H1 (cell line): ENCODE data around the gene OR8B4. TPM values are rescaled to one million over a fixed set of nuclear protein-coding genes. Genes with fewer than 3 reads are reported as not detected.

ENCODE experiments used
- CTCF ChIA-PET: fragments of 300-600 bp; sonication (Branson Sonifier 250); formaldehyde crosslinking; loops from one replicate; lab custom pipeline; 2021; ENCODE audit not compliant: partially characterized antibody; lab: Charles Lee
- POLR2A ChIA-PET: fragments of 300-600 bp; sonication (Branson Sonifier 250); formaldehyde crosslinking; loops from one replicate; lab custom pipeline; 2021; ENCODE audit warnings: inconsistent platforms; ENCODE audit not compliant: partially characterized antibody; lab: Charles Lee
- DNase-seq, 2 experiments: peaks; one replicate each; pipeline versions ENCODE4 v3.0.0 to v3.0.0-alpha.2; 2010 to 2022; ENCODE audit warnings: low spot score in 2 of 2, low read depth in 1 of 2, mixed read lengths in 1 of 2
- FAIRE-seq: peaks from 2 replicates; lab custom pipeline; 2011; peaks lifted over from hg19 to GRCh38; lab: Jason Lieb, UNC
- H2AFZ ChIP-seq: 2 replicates; pipeline ENCODE4 v1.8.1; 2012; ENCODE audit warnings: low read length, inconsistent platforms
- H2AK5ac ChIP-seq: 2 replicates; pipeline ENCODE4 v1.6.1; 2013; ENCODE audit warnings: low read depth, low read length
- H2BK120ac ChIP-seq: replicated peaks from 2 replicates; pipeline ENCODE3; 2013; ENCODE audit warnings: low read depth, low read length, inconsistent platforms
- H2BK12ac ChIP-seq: 2 replicates; pipeline ENCODE4 v1.6.1; 2013; ENCODE audit warnings: low read depth, low read length
- H2BK15ac ChIP-seq: 2 replicates; pipeline ENCODE4 v1.6.1; 2013; ENCODE audit warnings: low read length
- H2BK20ac ChIP-seq: 2 replicates; pipeline ENCODE4 v1.6.1; 2013; ENCODE audit warnings: low read length
- H2BK5ac ChIP-seq: 2 replicates; pipeline ENCODE4 v1.6.1; 2013; ENCODE audit warnings: low read depth, low read length
- H3K14ac ChIP-seq: 2 replicates; pipeline ENCODE4 v1.6.1; 2013; ENCODE audit warnings: inconsistent platforms; ENCODE audit not compliant: insufficient read length
- H3K18ac ChIP-seq: 2 replicates; pipeline ENCODE4 v1.6.1; 2013; ENCODE audit warnings: low read length; ENCODE audit errors: extremely low read depth
- H3K23ac ChIP-seq: 2 replicates; pipeline ENCODE4 v1.6.1; 2013; ENCODE audit warnings: inconsistent platforms; ENCODE audit not compliant: insufficient read length
- H3K23me2 ChIP-seq: 2 replicates; pipeline ENCODE4 v1.6.1; 2013; ENCODE audit warnings: low read depth, low read length
- H3K27ac ChIP-seq: 2 replicates; pipeline ENCODE4 v1.6.1; 2011; ENCODE audit warnings: low read depth, low read length, inconsistent platforms
- H3K27me3 ChIP-seq, 4 experiments: replicated peaks in 1 of 4; 1 replicate in 1 of 4; 2 replicates in 3 of 4; pipeline versions ENCODE4 v1.6.1 to v1.8.1; 2011 to 2013; ENCODE audit warnings: low read length in 3 of 4, mild to moderate bottlenecking in 3 of 4, inconsistent platforms in 2 of 4, mixed read lengths in 2 of 4, moderate library complexity in 1 of 4; ENCODE audit not compliant: control insufficient read depth in 3 of 4, insufficient read depth in 3 of 4; ENCODE audit errors: extremely low read depth in 1 of 4
- H3K36me3 ChIP-seq, 4 experiments: 2 replicates each; pipeline versions ENCODE4 v1.6.1 to v1.8.1; 2011 to 2013; ENCODE audit warnings: mild to moderate bottlenecking in 4 of 4, low read length in 3 of 4, moderate library complexity in 2 of 4, control low read depth in 1 of 4, inconsistent platforms in 1 of 4; ENCODE audit not compliant: insufficient read depth in 4 of 4, control insufficient read depth in 2 of 4
- H3K4ac ChIP-seq: replicated peaks from 2 replicates; pipeline ENCODE3; 2013; ENCODE audit warnings: low read length, low read depth, mixed read lengths, inconsistent platforms; ENCODE audit not compliant: insufficient read length
- H3K4me1 ChIP-seq, 4 experiments: replicated peaks in 1 of 4; 1 replicate in 1 of 4; 2 replicates in 3 of 4; pipeline versions ENCODE4 v1.6.1 to v1.8.1; 2011 to 2013; ENCODE audit warnings: low read length in 3 of 4, inconsistent platforms in 2 of 4, mixed read lengths in 1 of 4; ENCODE audit not compliant: insufficient read depth in 4 of 4, control insufficient read depth in 3 of 4
- H3K4me2 ChIP-seq, 2 experiments: 2 replicates each; pipeline versions ENCODE4 v1.6.1 to v1.8.1; 2011 to 2013; ENCODE audit warnings: low read depth in 2 of 2, low read length in 2 of 2, control low read depth in 1 of 2, inconsistent platforms in 1 of 2, mild to moderate bottlenecking in 1 of 2; ENCODE audit not compliant: insufficient read depth in 1 of 2
- H3K4me3 ChIP-seq, 4 experiments: fragments of 200-600, 300-600 bp in 1 of 4; sonication (generic), shearing (Covaris generic), sonication (Bioruptor Twin) in 1 of 4; 2 replicates each; pipeline versions ENCODE4 v1.5.1 to v1.8.1; 2011 to 2016; ENCODE audit warnings: low read length in 4 of 4, low read depth in 3 of 4, control low read depth in 2 of 4, inconsistent platforms in 2 of 4, mild to moderate bottlenecking in 2 of 4, mixed read lengths in 1 of 4, moderate library complexity in 1 of 4; ENCODE audit not compliant: insufficient read depth in 2 of 4; ENCODE audit errors: extremely low read depth in 1 of 4
- H3K56ac ChIP-seq: replicated peaks from 2 replicates; pipeline ENCODE3; 2013; ENCODE audit warnings: low read depth, mild to moderate bottlenecking, mixed read lengths, low read length, inconsistent platforms; ENCODE audit not compliant: insufficient read length
- H3K79me1 ChIP-seq: 2 replicates; pipeline ENCODE4 v1.6.1; 2013; ENCODE audit warnings: low read depth, low read length, control low read depth
- H3K79me2 ChIP-seq, 2 experiments: 2 replicates each; pipeline versions ENCODE4 v1.6.1 to v1.8.1; 2012 to 2013; ENCODE audit warnings: low read length in 2 of 2, mild to moderate bottlenecking in 2 of 2, inconsistent platforms in 1 of 2; ENCODE audit not compliant: insufficient read depth in 2 of 2, control insufficient read depth in 1 of 2
- H3K9ac ChIP-seq, 4 experiments: replicated peaks in 1 of 4; 1 replicate in 1 of 4; 2 replicates in 3 of 4; pipeline versions ENCODE4 v1.6.1 to v1.8.1; 2011 to 2013; ENCODE audit warnings: low read depth in 3 of 4, low read length in 3 of 4, control low read depth in 2 of 4, mild to moderate bottlenecking in 2 of 4, moderate library complexity in 2 of 4, inconsistent platforms in 1 of 4; ENCODE audit errors: extremely low read depth in 1 of 4
- H3K9me3 ChIP-seq, 2 experiments: 2 replicates each; pipeline versions ENCODE4 v1.6.1 to v1.8.1; 2012 to 2013; ENCODE audit warnings: mild to moderate bottlenecking in 2 of 2, moderate library complexity in 2 of 2, control low read depth in 1 of 2, inconsistent platforms in 1 of 2, low read depth in 1 of 2, low read length in 1 of 2, mixed read lengths in 1 of 2; ENCODE audit not compliant: insufficient read depth in 2 of 2
- H4K20me1 ChIP-seq, 2 experiments: replicated peaks in 1 of 2; 2 replicates each; pipeline versions ENCODE3 to v1.8.1; 2011 to 2013; ENCODE audit warnings: inconsistent platforms in 2 of 2, low read length in 2 of 2, mild to moderate bottlenecking in 1 of 2; ENCODE audit not compliant: insufficient read depth in 2 of 2, control insufficient read depth in 1 of 2
- H4K5ac ChIP-seq: 2 replicates; pipeline ENCODE4 v1.6.1; 2013; ENCODE audit warnings: low read length, low read depth, mixed read lengths, inconsistent platforms; ENCODE audit not compliant: insufficient read length
- H4K8ac ChIP-seq: 2 replicates; pipeline ENCODE4 v1.8.0; 2013; ENCODE audit warnings: mild to moderate bottlenecking, moderate library complexity, low read length, inconsistent platforms; ENCODE audit not compliant: insufficient read depth; ENCODE audit errors: extremely low read depth
- H4K91ac ChIP-seq: replicated peaks from 2 replicates; pipeline ENCODE3; 2013; ENCODE audit warnings: low read length, mixed read lengths, inconsistent platforms; ENCODE audit not compliant: insufficient read length
- BACH1 ChIP-seq: IDR thresholded peaks from 2 replicates; pipeline ENCODE4 v1.6.1; 2012; ENCODE audit warnings: low read length, improper control_type of control experiment
- CBX8 ChIP-seq: fragments of 300-800, 300-1000 bp; sonication (generic); IDR thresholded peaks from 2 replicates; pipeline ENCODE4 v1.7.1; 2016; ENCODE audit warnings: low read depth, low read length, borderline replicate concordance
- CHD2 ChIP-seq: IDR thresholded peaks from 2 replicates; pipeline ENCODE4 v1.6.1; 2012; ENCODE audit warnings: low read length, improper control_type of control experiment
- CTBP2 ChIP-seq: IDR thresholded peaks from 2 replicates; pipeline ENCODE4 v1.7.0; 2011; ENCODE audit warnings: borderline replicate concordance, mild to moderate bottlenecking, moderate library complexity, mixed read lengths, low read length; ENCODE audit not compliant: insufficient read depth, insufficient read length
- JUND ChIP-seq: IDR thresholded peaks from 2 replicates; pipeline ENCODE4 v1.6.1; 2011; ENCODE audit warnings: mild to moderate bottlenecking, improper control_type of control experiment, low read length
- KDM4A ChIP-seq: IDR thresholded peaks from one replicate; pipeline ENCODE4 v1.7.1; 2012; ENCODE audit warnings: low read depth, mild to moderate bottlenecking, moderate library complexity, low read length, inconsistent platforms; ENCODE audit not compliant: severe bottlenecking
- NANOG ChIP-seq: IDR thresholded peaks from 2 replicates; pipeline ENCODE4 v1.6.1; 2011; ENCODE audit warnings: low read length, low read depth, mild to moderate bottlenecking, inconsistent platforms; ENCODE audit not compliant: insufficient read depth, poor library complexity, severe bottlenecking
- PHF8 ChIP-seq: fragments of 200-600 bp; sonication (generic); conservative IDR thresholded peaks from 2 replicates; pipeline ENCODE4 v1.7.1; 2012; ENCODE audit warnings: low read depth, mild to moderate bottlenecking, inconsistent platforms, low read length, moderate library complexity
- RFX5 ChIP-seq: IDR thresholded peaks from 2 replicates; pipeline ENCODE4 v1.6.1; 2011; ENCODE audit warnings: low read depth, low read length, improper control_type of control experiment, borderline replicate concordance
- RNF2 ChIP-seq: fragments of 200-900, 300-1000 bp; sonication (generic); IDR thresholded peaks from 2 replicates; pipeline ENCODE4 v1.7.1; 2016; ENCODE audit warnings: borderline replicate concordance, low read depth, mild to moderate bottlenecking, antibody characterized with exemption, low read length; ENCODE audit not compliant: poor library complexity, severe bottlenecking; ENCODE audit errors: missing control alignments
- RXRA ChIP-seq: IDR thresholded peaks from 2 replicates; pipeline ENCODE4 v1.6.1; 2011; ENCODE audit warnings: low read depth, mild to moderate bottlenecking, low read length, moderate library complexity; ENCODE audit not compliant: insufficient read depth
- SP2 ChIP-seq: IDR thresholded peaks from 2 replicates; pipeline ENCODE4 v1.6.1; 2012; ENCODE audit warnings: mild to moderate bottlenecking, low read length, inconsistent platforms
- TBP ChIP-seq: IDR thresholded peaks from 2 replicates; pipeline ENCODE4 v1.6.1; 2011; ENCODE audit warnings: low read depth, low read length, improper control_type of control experiment
- WGBS, 2 experiments: shearing (Covaris generic) in 1 of 2; methylation state at CpG; one replicate each; pipeline versions ENCODE4 v1.1.6 to v1.1.7; 2013 to 2015; ENCODE audit warnings: low lambda C conversion rate in 2 of 2, mixed read lengths in 2 of 2, inconsistent platforms in 1 of 2, low coverage in 1 of 2, missing lambda C conversion rate in 1 of 2; ENCODE audit not compliant: insufficient replicate concordance in 2 of 2, insufficient coverage in 1 of 2, insufficient read length in 1 of 2; ENCODE audit errors: extremely low coverage in 1 of 2, missing lambda C conversion rate in 1 of 2; 5-methylcytosine and 5-hydroxymethylcytosine counted together
- polyA plus RNA-seq, 7 experiments: library from polyadenylated mRNA; depleted of rRNA in 3 of 7; stranded (reverse) in 5 of 7; unstranded in 2 of 7; fragments of >200 nt in 5 of 7; fragments of 200-250 nt in 2 of 7; gene quantifications; 1 replicate in 5 of 7; 2 replicates in 1 of 7; 4 replicates in 1 of 7; pipeline versions ENCODE4 v1.2.1 to v1.2.3, GENCODE V29; 2011 to 2013; ENCODE audit warnings: missing spikeins in 2 of 7, mixed read lengths in 2 of 7
- total RNA-seq: library from RNA; stranded (reverse); fragmentation: NEBNext Ultra II Directional; extraction: Animal tissue kit (Norgen Biotek cat#: 25700); gene quantifications from 2 replicates; pipeline ENCODE4 v1.2.1, GENCODE V29; 2021

The OR8B4 gene
- total and polyA plus RNA-seq, 2 of the 8 experiments (the other 6 are each of a cell fraction or from before 2014, with no cell fraction given), result not detected

- 89% methylated on average over 8 of the region's 8 CpGs; no CpG with 5 or more reads in 1 of the 2 experiments for WGBS, 2 experiments
- POLR2A ChIA-PET, result interaction anchor here (0.6 kb wide), 1 partner anchor 285 kb away, joined by 5 read pairs; the partner anchor contains the start of gene VSIG2
- no peak for TF ChIP-seq PHF8
- TF ChIP-seq BACH1, result no peak
- no peak for TF ChIP-seq RFX5
- no peak for TF ChIP-seq RXRA
- no peak for TF ChIP-seq CBX8
- TF ChIP-seq NANOG, result no peak
- TF ChIP-seq CTBP2, result no peak
- TF ChIP-seq JUND, result no peak
- TF ChIP-seq KDM4A, result no peak
- TF ChIP-seq CHD2, result no peak
- no peak for TF ChIP-seq RNF2
- no peak for TF ChIP-seq SP2
- TF ChIP-seq TBP, result no peak
These were observed 42.8 kb upstream of the OR8B4 start for GRCh38 chr11:124467381-124467927.

More at GRCh38 chr11:124467381-124467927, 42.8 kb upstream of the OR8B4 start:
- H3K4ac ChIP-seq, result no peak overlapping the region
- no peak overlapping the region for H3K9ac ChIP-seq
- H3K18ac ChIP-seq, result no peak overlapping the region
- H4K8ac ChIP-seq, result peak overlapping the region; percentile 59; the same call in 1 of the 2 replicates
- H3K14ac ChIP-seq, result no peak overlapping the region
- no peak overlapping the region for H2BK20ac ChIP-seq
- H3K27me3 ChIP-seq, result no peaks in the 10 kb centered on the region
- no peaks in the 10 kb centered on the region for H3K36me3 ChIP-seq
- DNase-seq (no peak), FAIRE-seq (no peak)
- H2AFZ ChIP-seq, result peak overlapping the region; percentile 75; the same call in 1 of the 2 replicates
- CTCF ChIA-PET, result interaction anchor here (0.5 to 1.0 kb wide), 3 partner anchors 52 to 425 kb away, joined by 3 read pairs; no protein-coding TSS in a partner anchor
- H2BK5ac ChIP-seq, result no peak overlapping the region
- H3K4me1 ChIP-seq, result no peaks in the 10 kb centered on the region
- no peaks in the 10 kb centered on the region for H3K23me2 ChIP-seq
- no peaks in the 10 kb centered on the region for H3K79me1 ChIP-seq
- H2BK120ac ChIP-seq, result no peak overlapping the region
- H3K9me3 ChIP-seq, result no peaks in the 10 kb centered on the region
- H3K27ac ChIP-seq, result no peak overlapping the region
- no peak overlapping the region for H3K56ac ChIP-seq
- H3K4me3 ChIP-seq, result no peak overlapping the region
- no peaks in the 10 kb centered on the region for H4K20me1 ChIP-seq
- H4K91ac ChIP-seq, result no peak overlapping the region
- no peak overlapping the region for H2BK12ac ChIP-seq
- H4K5ac ChIP-seq, result no peak overlapping the region
- H3K4me2 ChIP-seq, result no peak overlapping the region
- no peak overlapping the region for H3K23ac ChIP-seq
- no peaks in the 10 kb centered on the region for H3K79me2 ChIP-seq
- no peak overlapping the region for H2AK5ac ChIP-seq
- no peak overlapping the region; the same call in 1 of the 2 replicates for H2BK15ac ChIP-seq
